HG03521 (cell line): Measurements from ENCODE around the gene TWF2.

Experiments used
- ATAC-seq: cut with Tn5 transposase; IDR thresholded peaks from one replicate; pipeline ENCODE4 v1.9.1; 2021; ENCODE audit warnings: mild to moderate bottlenecking, moderate library complexity; ENCODE audit not compliant: unreplicated experiment

The TWF2 gene

GRCh38 chr3:52223449-52224408, 15.2 kb downstream of the TWF2 start:
- no peak for ATAC-seq

GRCh38 chr3:52222319-52223221, 16.4 kb downstream of the TWF2 start:
- no peak for ATAC-seq

GRCh38 chr3:52221563-52222318, 17.2 kb downstream of the TWF2 start:
- no peak for ATAC-seq

GRCh38 chr3:52221141-52221562, 17.8 kb downstream of the TWF2 start:
- no peak for ATAC-seq

GRCh38 chr3:52220380-52221026, 18.5 kb downstream of the TWF2 start:
- peak; percentile 44 for ATAC-seq

- no peak for ATAC-seq
Observed at GRCh38 chr3:52218937-52219650, 19.9 kb downstream of the TWF2 start.

- ATAC-seq: no peak
Observed at GRCh38 chr3:52218454-52218853, 20.5 kb downstream of the TWF2 start.

GRCh38 chr3:52218026-52218425, 20.9 kb downstream of the TWF2 start:
- ATAC-seq: no peak

- no peak for ATAC-seq
Observed at GRCh38 chr3:52217409-52217805, 21.6 kb downstream of the TWF2 start.

- no peak for ATAC-seq
Observed at GRCh38 chr3:52216585-52217408, 22.2 kb downstream of the TWF2 start.

- no peak for ATAC-seq
Observed at GRCh38 chr3:52215351-52215750, 23.6 kb downstream of the TWF2 start.

GRCh38 chr3:52213901-52214300, 25.1 kb downstream of the TWF2 start:
- ATAC-seq: no peak

- ATAC-seq: no peak
Observed at GRCh38 chr3:52213005-52213404, 26.0 kb downstream of the TWF2 start.

GRCh38 chr3:52211268-52211891, 27.6 kb downstream of the TWF2 start:
- ATAC-seq: no peak

GRCh38 chr3:52210550-52211046, 28.4 kb downstream of the TWF2 start:
- no peak for ATAC-seq

- ATAC-seq: no peak
Observed at GRCh38 chr3:52210037-52210436, 28.9 kb downstream of the TWF2 start.

GRCh38 chr3:52208556-52208955, 30.4 kb downstream of the TWF2 start:
- ATAC-seq: no peak

GRCh38 chr3:52205727-52206372, 33.1 kb downstream of the TWF2 start:
- ATAC-seq: no peak
